HL-60 (cell line): ENCODE results near the gene ERP29.
"Not testable (repeated sequence)": the region's sequence is repeated elsewhere in the genome, so short reads cannot be mapped to it uniquely, and the experiment has no call there.

ENCODE experiments used
- DNase-seq, 2 experiments: peaks; one replicate each; pipeline ENCODE4 v3.0.0-alpha.2; 2010 to 2020; ENCODE audit warnings: low read depth in 1 of 2, low spot score in 1 of 2
- H3K27ac ChIP-seq: fragments of 250-450 bp; sonication (Bioruptor Pico); replicated peaks from 2 replicates; pipeline ENCODE4 v1.5.1; 2020; ENCODE audit warnings: mild to moderate bottlenecking, moderate library complexity
- H3K27me3 ChIP-seq: fragments of 250-450 bp; sonication (Bioruptor Pico); 2 replicates; pipeline ENCODE4 v1.5.1; 2021; ENCODE audit warnings: mild to moderate bottlenecking, moderate library complexity; ENCODE audit not compliant: insufficient read depth, poor library complexity, severe bottlenecking
- H3K4me3 ChIP-seq: replicated peaks from 2 replicates; pipeline ENCODE4 v1.5.1; 2011; ENCODE audit warnings: mild to moderate bottlenecking, control low read depth, low read length; ENCODE audit not compliant: insufficient read depth
- GABPA ChIP-seq: IDR thresholded peaks from 2 replicates; pipeline ENCODE4 v1.6.1; 2012; ENCODE audit warnings: low read depth
- POLR2AphosphoS5 ChIP-seq: IDR thresholded peaks from 2 replicates; pipeline ENCODE4 v1.6.1; 2012; ENCODE audit warnings: low read depth
- SPI1 ChIP-seq: IDR thresholded peaks from 2 replicates; pipeline ENCODE4 v1.6.1; 2012; ENCODE audit warnings: low read depth, mild to moderate bottlenecking, borderline replicate concordance
- TF ChIP-seq, protein P1 (sequence below): IDR thresholded peaks from 2 replicates; pipeline ENCODE4 v1.6.1; 2012; ENCODE audit warnings: low read depth; ENCODE audit not compliant: insufficient replicate concordance
- TF ChIP-seq, protein P2 (sequence below): IDR thresholded peaks from one replicate; pipeline ENCODE4 v1.5.1; 2011; ENCODE audit warnings: low read length, control low read depth, inconsistent platforms; ENCODE audit not compliant: insufficient read depth

The ERP29 gene

DNA sequence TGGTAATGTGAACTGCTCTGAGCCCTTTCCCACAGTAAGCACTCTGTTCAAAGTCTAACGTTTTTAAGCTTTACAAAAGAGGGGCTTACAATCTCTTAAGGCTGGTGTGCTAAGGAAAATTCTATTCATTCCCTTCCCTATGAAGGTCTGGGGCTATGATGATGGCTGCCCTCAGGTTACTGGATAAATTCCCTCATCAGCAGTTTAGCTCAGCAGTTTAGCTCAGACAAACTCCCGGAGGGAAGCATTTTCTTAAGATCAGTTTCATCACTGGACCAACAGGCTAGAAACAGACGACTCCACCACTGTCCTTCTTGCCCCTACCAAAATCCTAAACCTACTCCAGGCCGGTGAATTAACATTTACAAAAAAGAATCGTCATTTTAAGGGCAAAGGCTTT, 19.1 kb downstream of the ERP29 start:
- Histone ChIP-seq H3K4me3 (no peak overlapping the region), H3K27ac (no peak overlapping the region), H3K27me3 (no peaks in the 10 kb centered on the region)
- TF ChIP-seq, protein P1, sequence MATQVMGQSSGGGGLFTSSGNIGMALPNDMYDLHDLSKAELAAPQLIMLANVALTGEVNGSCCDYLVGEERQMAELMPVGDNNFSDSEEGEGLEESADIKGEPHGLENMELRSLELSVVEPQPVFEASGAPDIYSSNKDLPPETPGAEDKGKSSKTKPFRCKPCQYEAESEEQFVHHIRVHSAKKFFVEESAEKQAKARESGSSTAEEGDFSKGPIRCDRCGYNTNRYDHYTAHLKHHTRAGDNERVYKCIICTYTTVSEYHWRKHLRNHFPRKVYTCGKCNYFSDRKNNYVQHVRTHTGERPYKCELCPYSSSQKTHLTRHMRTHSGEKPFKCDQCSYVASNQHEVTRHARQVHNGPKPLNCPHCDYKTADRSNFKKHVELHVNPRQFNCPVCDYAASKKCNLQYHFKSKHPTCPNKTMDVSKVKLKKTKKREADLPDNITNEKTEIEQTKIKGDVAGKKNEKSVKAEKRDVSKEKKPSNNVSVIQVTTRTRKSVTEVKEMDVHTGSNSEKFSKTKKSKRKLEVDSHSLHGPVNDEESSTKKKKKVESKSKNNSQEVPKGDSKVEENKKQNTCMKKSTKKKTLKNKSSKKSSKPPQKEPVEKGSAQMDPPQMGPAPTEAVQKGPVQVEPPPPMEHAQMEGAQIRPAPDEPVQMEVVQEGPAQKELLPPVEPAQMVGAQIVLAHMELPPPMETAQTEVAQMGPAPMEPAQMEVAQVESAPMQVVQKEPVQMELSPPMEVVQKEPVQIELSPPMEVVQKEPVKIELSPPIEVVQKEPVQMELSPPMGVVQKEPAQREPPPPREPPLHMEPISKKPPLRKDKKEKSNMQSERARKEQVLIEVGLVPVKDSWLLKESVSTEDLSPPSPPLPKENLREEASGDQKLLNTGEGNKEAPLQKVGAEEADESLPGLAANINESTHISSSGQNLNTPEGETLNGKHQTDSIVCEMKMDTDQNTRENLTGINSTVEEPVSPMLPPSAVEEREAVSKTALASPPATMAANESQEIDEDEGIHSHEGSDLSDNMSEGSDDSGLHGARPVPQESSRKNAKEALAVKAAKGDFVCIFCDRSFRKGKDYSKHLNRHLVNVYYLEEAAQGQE = no peak
- TF ChIP-seq, protein P2, sequence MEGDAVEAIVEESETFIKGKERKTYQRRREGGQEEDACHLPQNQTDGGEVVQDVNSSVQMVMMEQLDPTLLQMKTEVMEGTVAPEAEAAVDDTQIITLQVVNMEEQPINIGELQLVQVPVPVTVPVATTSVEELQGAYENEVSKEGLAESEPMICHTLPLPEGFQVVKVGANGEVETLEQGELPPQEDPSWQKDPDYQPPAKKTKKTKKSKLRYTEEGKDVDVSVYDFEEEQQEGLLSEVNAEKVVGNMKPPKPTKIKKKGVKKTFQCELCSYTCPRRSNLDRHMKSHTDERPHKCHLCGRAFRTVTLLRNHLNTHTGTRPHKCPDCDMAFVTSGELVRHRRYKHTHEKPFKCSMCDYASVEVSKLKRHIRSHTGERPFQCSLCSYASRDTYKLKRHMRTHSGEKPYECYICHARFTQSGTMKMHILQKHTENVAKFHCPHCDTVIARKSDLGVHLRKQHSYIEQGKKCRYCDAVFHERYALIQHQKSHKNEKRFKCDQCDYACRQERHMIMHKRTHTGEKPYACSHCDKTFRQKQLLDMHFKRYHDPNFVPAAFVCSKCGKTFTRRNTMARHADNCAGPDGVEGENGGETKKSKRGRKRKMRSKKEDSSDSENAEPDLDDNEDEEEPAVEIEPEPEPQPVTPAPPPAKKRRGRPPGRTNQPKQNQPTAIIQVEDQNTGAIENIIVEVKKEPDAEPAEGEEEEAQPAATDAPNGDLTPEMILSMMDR = no peak
- TF ChIP-seq SPI1 = no peak
- TF ChIP-seq POLR2AphosphoS5 = no peak
- TF ChIP-seq GABPA = no peak
- DNase-seq = no peak

DNA sequence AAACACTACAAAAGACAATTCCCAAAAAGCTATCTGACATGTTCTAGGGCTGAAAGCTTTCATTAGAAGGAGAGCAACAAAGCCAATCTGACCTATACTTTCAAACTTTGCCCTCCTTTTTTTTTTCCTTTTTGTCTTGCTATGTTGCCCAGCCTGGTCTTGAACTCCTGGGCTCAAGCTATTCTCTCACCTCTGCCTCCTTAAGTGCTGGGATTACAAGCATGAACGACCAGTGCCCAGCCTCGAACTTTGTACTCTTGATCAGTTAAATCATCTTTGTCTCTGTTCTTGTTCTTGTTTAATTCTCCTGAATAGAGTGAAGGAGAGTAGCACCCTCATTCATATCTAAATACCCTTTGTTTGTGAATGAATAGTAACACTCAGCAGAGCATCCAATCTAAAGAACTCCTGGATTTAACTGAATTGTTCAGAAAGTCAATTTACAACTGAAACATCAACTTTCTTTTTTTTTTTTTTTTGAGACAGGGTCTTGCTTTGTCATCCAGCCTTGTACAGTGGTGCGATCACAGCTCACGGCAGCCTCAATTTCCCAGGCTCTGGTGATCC, 22.1 kb downstream of the ERP29 start:
- no peak overlapping the region for H3K4me3 ChIP-seq
- DNase-seq = no peak
- H3K27ac ChIP-seq = no peak overlapping the region
- H3K27me3 ChIP-seq = no peaks in the 10 kb centered on the region
- TF ChIP-seq SPI1 (no peak), POLR2AphosphoS5 (no peak), GABPA (no peak)
- TF ChIP-seq, protein P1 = no peak
- TF ChIP-seq, protein P2 = no peak

DNA sequence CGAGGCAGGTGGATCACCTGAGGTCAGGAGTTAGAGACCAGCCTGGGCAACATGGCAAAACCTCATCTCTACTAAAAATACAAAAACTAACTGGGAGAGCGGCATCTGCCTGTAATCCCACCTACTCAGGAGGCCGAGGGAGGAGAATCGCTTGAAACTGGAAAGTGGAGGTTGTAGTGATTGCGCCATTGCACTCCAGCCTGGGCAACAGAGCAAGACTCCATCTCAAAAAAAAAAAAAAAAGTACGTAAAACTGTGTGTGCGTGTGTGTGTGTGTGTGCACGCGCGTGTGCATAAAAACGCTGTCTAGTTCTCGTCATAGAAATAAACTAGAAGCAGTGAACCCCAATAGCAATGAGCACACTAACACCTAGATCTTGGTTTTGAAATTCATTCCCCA, 23.4 kb downstream of the ERP29 start:
- not testable (repeated sequence) for DNase-seq, H3K4me3 ChIP-seq, H3K27ac ChIP-seq, H3K27me3 ChIP-seq

DNA sequence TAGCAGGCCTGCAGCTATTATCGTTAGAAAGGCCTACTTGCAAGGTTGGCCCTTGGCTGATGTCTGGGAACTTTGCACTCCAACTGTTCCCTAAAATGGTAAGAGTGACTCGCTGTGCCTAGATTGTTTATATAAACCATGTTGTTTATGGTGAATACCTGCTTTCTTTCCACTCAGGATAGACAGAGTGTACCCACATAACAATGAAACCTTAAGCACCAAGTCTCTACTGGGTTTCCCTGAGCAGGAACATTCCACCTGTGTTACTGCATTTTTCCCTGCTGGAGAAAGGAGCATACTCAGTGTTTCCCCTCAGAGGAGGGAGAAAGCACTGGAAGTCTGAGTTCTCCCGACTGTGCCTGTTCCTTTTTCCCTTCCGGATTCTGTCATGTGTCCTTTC, 32.8 kb downstream of the ERP29 start:
- DNase-seq = no peak
- TF ChIP-seq, protein P1 = no peak
- TF ChIP-seq, protein P2 = no peak
- TF ChIP-seq POLR2AphosphoS5 (no peak), SPI1 (no peak), GABPA (no peak)
- Histone ChIP-seq H3K27ac (no peak overlapping the region), H3K4me3 (no peak overlapping the region), H3K27me3 (no peaks in the 10 kb centered on the region)
